Urothelium cell line (cell line): ENCODE data around the gene TMEM201.
"Not testable (repeated sequence)": the region's sequence is repeated elsewhere in the genome, so short reads cannot be mapped to it uniquely, and the experiment has no call there.

Source experiments
- DNase-seq: peaks from one replicate; pipeline ENCODE4 v3.0.0; 2011; ENCODE audit warnings: low spot score, mixed read lengths
- FAIRE-seq: peaks from 2 replicates; lab custom pipeline; 2011; peaks lifted over from hg19 to GRCh38; lab: Jason Lieb, UNC

TMEM201 gene

GRCh38 chr1:9618909-9619679 is 30.4 kb downstream of the TMEM201 start:
- FAIRE-seq = no peak
- no peak for DNase-seq

- no peak for DNase-seq
- FAIRE-seq = no peak
Measured at GRCh38 chr1:9621032-9621431, 32.3 kb downstream of the TMEM201 start.

GRCh38 chr1:9624081-9624480 is 35.4 kb downstream of the TMEM201 start:
- no peak for DNase-seq
- no peak for FAIRE-seq

- DNase-seq, FAIRE-seq: not testable (repeated sequence)
Measured at GRCh38 chr1:9625030-9625429, 36.3 kb downstream of the TMEM201 start.

- FAIRE-seq = no peak
- no peak for DNase-seq
Measured at GRCh38 chr1:9626201-9626608, 37.5 kb downstream of the TMEM201 start.

GRCh38 chr1:9628541-9629444 is 40.1 kb downstream of the TMEM201 start:
- FAIRE-seq (no peak), DNase-seq (no peak)

GRCh38 chr1:9629445-9630201 is 40.9 kb downstream of the TMEM201 start:
- DNase-seq (no peak), FAIRE-seq (no peak)

GRCh38 chr1:9630331-9631111 is 41.8 kb downstream of the TMEM201 start:
- FAIRE-seq = no peak
- no peak for DNase-seq

GRCh38 chr1:9631613-9632012 is 42.9 kb downstream of the TMEM201 start:
- no peak for FAIRE-seq
- DNase-seq = no peak

GRCh38 chr1:9633493-9633892 is 44.8 kb downstream of the TMEM201 start:
- DNase-seq = no peak
- no peak for FAIRE-seq

GRCh38 chr1:9634582-9634981 is 45.9 kb downstream of the TMEM201 start:
- no peak for DNase-seq
- no peak for FAIRE-seq

GRCh38 chr1:9639227-9639626 is 50.5 kb downstream of the TMEM201 start:
- FAIRE-seq (no peak), DNase-seq (no peak)

GRCh38 chr1:9643351-9644256 is 54.9 kb downstream of the TMEM201 start:
- FAIRE-seq (no peak), DNase-seq (no peak)

- DNase-seq (no peak), FAIRE-seq (no peak)
Measured at GRCh38 chr1:9646037-9646436, 57.3 kb downstream of the TMEM201 start.

- DNase-seq = no peak
- FAIRE-seq = no peak
Measured at GRCh38 chr1:9648171-9648570, 59.5 kb downstream of the TMEM201 start.

GRCh38 chr1:9649769-9650168 is 61.1 kb downstream of the TMEM201 start:
- DNase-seq (no peak), FAIRE-seq (no peak)

- DNase-seq = no peak
Measured at GRCh38 chr1:9651220-9651564, 62.5 kb downstream of the TMEM201 start.

GRCh38 chr1:9651565-9652378 is 63.1 kb downstream of the TMEM201 start, which contains the start of gene PIK3CD:
TSS of gene PIK3CD (plus strand) at chr1:9651731. CDS start at chr1:9710456, 58,725 bp downstream.
- no peak for FAIRE-seq
- peak; percentile 49 for DNase-seq

More at GRCh38 chr1:9651220-9651564, 62.5 kb downstream of the TMEM201 start:
- FAIRE-seq = no peak
